Vagina (tissue), 2 donors: ENCODE results near the gene EFCAB10.

Experiments
- POLR2A ChIP-seq, 2 donors: fragments of 450-650 bp; IDR thresholded peaks; one replicate each; pipeline ENCODE4 v1.6.1; 2017; ENCODE audit warnings: antibody characterized with exemption in 2 of 2, mild to moderate bottlenecking in 2 of 2, moderate library complexity in 2 of 2
- TF ChIP-seq, protein P1 (sequence below), 3 experiments: fragments of 450-650 bp in 2 of 3; fragments of 200-600 bp in 1 of 3; sonication (generic) in 1 of 3; IDR thresholded peaks; one replicate each; pipeline ENCODE4 v1.5.1; 2017 to 2019; ENCODE audit warnings: antibody characterized with exemption in 3 of 3, mild to moderate bottlenecking in 2 of 3, moderate library complexity in 2 of 3

GRCh38 chr7:105559926-105560325 lies 21.4 kb downstream of the EFCAB10 start:
- TF ChIP-seq, protein P1, sequence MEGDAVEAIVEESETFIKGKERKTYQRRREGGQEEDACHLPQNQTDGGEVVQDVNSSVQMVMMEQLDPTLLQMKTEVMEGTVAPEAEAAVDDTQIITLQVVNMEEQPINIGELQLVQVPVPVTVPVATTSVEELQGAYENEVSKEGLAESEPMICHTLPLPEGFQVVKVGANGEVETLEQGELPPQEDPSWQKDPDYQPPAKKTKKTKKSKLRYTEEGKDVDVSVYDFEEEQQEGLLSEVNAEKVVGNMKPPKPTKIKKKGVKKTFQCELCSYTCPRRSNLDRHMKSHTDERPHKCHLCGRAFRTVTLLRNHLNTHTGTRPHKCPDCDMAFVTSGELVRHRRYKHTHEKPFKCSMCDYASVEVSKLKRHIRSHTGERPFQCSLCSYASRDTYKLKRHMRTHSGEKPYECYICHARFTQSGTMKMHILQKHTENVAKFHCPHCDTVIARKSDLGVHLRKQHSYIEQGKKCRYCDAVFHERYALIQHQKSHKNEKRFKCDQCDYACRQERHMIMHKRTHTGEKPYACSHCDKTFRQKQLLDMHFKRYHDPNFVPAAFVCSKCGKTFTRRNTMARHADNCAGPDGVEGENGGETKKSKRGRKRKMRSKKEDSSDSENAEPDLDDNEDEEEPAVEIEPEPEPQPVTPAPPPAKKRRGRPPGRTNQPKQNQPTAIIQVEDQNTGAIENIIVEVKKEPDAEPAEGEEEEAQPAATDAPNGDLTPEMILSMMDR (IDR thresholded peaks at IDR 0.05) = no peak
- TF ChIP-seq POLR2A (IDR thresholded peaks at IDR 0.05) = no peak
